ENCODE results near the gene NUP210. TPM values are rescaled to one million over a fixed set of nuclear protein-coding genes. Genes with fewer than 3 reads are reported as not detected.
A peak's percentile ranks its signal among the peaks of the same experiment; 100 is the strongest.

Gene NUP210
- total RNA-seq, 2 experiments from 2014 or later, result 153 to 161 TPM

DNA sequence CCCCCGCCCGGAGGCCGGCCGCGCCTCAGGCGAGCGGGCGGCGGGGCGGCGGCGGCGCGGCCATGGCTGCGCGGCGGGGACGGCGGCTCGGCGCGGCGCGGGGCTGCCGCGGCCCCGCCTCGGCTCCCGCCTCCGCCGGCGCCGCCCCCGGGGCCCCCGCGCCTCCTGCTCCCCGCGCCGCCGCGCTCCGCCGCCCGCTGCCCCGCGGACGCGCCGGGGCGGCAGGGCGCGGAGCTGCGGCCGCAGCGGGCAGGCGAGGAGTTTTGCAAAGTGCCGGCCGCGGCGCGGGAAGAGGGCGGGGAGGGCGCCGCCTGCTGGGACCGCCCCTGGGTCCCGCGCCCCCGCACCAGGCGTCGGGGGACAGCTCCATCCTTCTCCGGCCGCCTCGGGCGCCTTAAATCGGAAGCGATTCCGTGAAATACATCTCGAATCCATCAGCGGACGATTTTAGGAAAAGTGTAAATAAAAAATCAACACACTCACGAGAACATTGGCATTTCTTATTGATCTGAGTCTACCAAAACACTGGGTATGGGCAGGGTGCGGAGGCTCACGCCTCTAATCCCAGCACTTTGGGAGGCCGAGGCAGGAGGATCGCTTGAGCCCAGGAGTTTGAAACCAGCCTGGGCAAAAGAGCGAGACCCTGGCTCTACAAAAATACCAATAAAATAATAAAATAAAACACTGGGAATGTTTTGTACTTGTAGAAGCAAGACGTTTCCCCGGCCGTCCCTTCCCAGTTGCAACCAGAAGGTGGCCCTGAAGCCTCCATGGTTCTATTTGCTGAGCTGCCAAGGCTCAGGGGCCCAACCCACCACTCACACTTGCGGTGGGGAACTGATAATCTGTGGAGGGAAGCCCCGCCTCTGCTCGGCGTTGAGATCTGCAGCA is 136.9 kb downstream of the NUP210 start:
- ChIA-PET POLR2A (no interaction called here), CTCF (interaction anchor here (0.7 to 1.1 kb wide), 5 partner anchors 15 to 191 kb away, joined by 3 to 7 read pairs (median 3); no protein-coding TSS in a partner anchor)
- Mint-ChIP-seq H3K4me1 (peaks cover 11% of the 10 kb centered on the region), H3K27me3 (peaks cover 47% of the 10 kb centered on the region), H3K9me3 (peaks cover 17% of the 10 kb centered on the region), H3K4me3 (peak overlapping the region; percentile 48), H3K36me3 (ENCODE audit: low read depth) (peaks cover 13% of the 10 kb centered on the region), H3K27ac (no peak overlapping the region)
- DNase-seq, result no peak

- Mint-ChIP-seq H3K27ac (no peak overlapping the region), H3K36me3 (ENCODE audit: low read depth) (peaks cover 13% of the 10 kb centered on the region), H3K4me3 (no peak overlapping the region), H3K9me3 (peaks cover 17% of the 10 kb centered on the region), H3K4me1 (peaks cover 11% of the 10 kb centered on the region), H3K27me3 (peaks cover 51% of the 10 kb centered on the region)
- no peak for DNase-seq
- ChIA-PET CTCF (interaction anchor here (0.7 to 1.0 kb wide), 2 partner anchors 170 to 191 kb away, joined by 3 to 7 read pairs; no protein-coding TSS in a partner anchor), POLR2A (no interaction called here)
Measured at GRCh38 chr3:13282358-13282985, 137.7 kb downstream of the NUP210 start.

DNA sequence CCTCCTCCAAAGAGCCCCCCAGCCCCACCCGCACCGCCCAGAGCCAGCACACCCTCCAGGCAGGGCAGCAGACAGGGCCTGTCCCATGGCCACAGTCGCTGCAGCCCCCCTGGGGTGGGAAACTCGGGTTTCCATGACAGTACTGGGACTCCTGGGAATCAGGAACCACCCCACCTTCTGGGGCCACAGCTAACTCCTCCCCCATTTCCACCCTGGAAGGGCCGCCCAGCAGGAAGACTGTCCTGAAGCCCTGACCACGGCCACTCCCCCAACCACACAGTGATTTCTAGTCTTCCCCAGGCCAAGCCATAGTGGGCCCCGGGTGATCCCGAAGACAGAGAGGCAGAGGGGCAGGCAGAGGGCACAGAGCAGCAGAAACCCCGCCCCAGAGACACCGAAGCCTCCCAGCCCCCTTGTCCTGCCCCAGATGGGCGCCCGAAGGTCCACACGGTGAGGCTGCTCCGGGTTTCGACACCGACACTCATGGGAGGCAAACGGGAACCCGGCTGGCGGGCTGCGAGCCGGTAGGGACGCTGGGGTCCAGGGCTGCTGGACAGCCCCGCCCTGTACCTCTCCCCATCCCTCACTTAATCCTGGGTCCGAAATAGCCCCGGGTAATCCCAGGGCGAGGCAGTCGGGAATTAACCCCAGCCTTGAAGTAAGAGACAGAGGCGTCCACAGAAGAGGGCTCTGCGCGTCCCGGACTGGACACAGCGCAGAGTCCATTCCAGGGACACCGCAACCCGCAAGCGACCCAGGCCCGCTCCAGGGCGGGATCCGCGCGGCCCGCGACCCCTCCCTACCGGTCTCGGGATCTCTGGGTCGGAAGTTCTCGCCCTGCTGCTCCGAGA is 138.4 kb downstream of the NUP210 start:
- H3K4me1 Mint-ChIP-seq, result peaks cover 11% of the 10 kb centered on the region
- CTCF ChIA-PET, result no interaction called here
- H3K27me3 Mint-ChIP-seq, result peaks cover 48% of the 10 kb centered on the region
- peak overlapping the region; percentile 47 for H3K4me3 Mint-ChIP-seq
- no peak overlapping the region for H3K27ac Mint-ChIP-seq
- H3K36me3 Mint-ChIP-seq (ENCODE audit: low read depth), result peaks cover 13% of the 10 kb centered on the region
- H3K9me3 Mint-ChIP-seq, result peaks cover 13% of the 10 kb centered on the region
- no peak for DNase-seq
- POLR2A ChIA-PET, result no interaction called here

DNA sequence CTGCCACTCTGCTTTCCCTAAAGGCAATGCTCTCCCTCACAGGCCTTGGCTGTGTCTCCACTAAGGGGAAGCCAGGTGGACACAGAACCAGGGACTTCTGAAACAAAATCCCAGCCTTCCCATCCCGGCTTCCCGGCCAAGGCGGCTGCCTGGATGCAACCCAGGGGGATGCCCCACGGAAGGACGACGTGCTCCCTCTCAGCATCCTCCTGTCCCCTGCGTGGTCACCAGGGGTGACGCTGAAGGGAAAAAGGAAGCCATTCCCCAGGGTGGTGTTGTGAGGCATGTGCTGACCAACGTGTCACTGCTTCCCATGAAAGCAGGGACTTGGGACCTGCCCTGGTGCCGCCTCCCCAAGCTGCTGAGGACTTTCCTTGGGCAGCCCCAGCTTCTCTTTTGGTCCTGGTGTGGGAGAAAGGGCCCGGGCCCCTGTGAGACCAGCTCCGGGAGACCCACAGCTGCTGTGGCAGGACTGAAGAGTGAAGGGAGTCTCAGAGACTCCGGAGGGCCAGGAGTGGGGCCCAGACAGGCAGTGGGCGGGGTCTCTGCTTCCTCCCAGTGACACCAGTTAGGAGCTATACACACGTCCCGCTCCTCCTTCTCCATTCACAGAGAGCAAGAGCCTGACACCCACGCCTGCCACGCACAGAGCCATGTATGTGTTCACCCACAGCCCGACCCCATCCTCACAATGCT is 139.2 kb downstream of the NUP210 start:
- H3K4me1 Mint-ChIP-seq, result peaks cover 11% of the 10 kb centered on the region
- ChIA-PET POLR2A (no interaction called here), CTCF (no interaction called here)
- no peak overlapping the region for H3K4me3 Mint-ChIP-seq
- H3K36me3 Mint-ChIP-seq (ENCODE audit: low read depth), result peaks cover 13% of the 10 kb centered on the region
- DNase-seq, result no peak
- H3K27me3 Mint-ChIP-seq, result peaks cover 43% of the 10 kb centered on the region
- H3K9me3 Mint-ChIP-seq, result peaks cover 12% of the 10 kb centered on the region
- no peak overlapping the region for H3K27ac Mint-ChIP-seq

DNA sequence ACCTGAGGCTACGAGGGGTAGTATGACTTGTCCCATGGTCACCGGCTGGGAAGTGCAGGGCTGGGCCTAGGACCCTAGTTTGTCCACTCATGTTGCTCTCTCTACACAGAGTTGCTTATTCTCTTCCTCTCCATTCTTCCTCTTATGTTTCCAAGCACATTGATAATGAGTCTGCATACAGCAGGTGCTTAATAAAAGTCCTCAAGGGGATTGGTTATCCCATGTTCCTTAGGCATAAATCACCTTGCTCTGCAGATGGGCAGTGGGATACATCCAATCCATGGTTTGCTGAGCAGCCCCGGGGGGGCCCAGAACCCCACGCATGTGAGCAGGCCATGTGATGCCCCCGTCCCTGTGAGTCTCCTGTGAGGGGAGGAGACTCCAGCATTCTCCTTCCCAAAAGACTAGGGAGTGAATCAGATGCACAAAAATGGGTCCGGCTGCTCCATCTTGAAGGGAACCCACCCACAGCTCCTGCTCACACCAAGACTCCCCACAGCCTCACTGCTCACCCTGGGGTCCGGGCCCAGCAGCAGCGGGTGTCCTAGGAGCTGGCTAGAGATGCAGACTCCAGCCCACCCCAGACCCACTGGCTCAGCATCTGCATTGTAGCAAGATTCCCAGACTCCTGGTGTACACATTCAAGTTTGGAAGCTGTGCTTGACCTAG is 139.9 kb downstream of the NUP210 start:
- H3K4me1 Mint-ChIP-seq, result peaks cover 11% of the 10 kb centered on the region
- H3K9me3 Mint-ChIP-seq, result peaks cover 12% of the 10 kb centered on the region
- no peak overlapping the region for H3K27ac Mint-ChIP-seq
- peaks cover 13% of the 10 kb centered on the region for H3K36me3 Mint-ChIP-seq (ENCODE audit: low read depth)
- ChIA-PET CTCF (no interaction called here), POLR2A (no interaction called here)
- DNase-seq, result no peak
- peaks cover 43% of the 10 kb centered on the region for H3K27me3 Mint-ChIP-seq
- H3K4me3 Mint-ChIP-seq, result no peak overlapping the region

- ChIA-PET POLR2A (no interaction called here), CTCF (no interaction called here)
- peaks cover 10% of the 10 kb centered on the region for H3K36me3 Mint-ChIP-seq (ENCODE audit: low read depth)
Measured at GRCh38 chr3:13279532-13279910, 140.6 kb downstream of the NUP210 start.

GRCh38 chr3:13278783-13279531 is 141.2 kb downstream of the NUP210 start:
- Mint-ChIP-seq H3K9me3 (peaks cover 4% of the 10 kb centered on the region), H3K27ac (no peak overlapping the region), H3K4me3 (no peak overlapping the region), H3K36me3 (ENCODE audit: low read depth) (peaks cover 5% of the 10 kb centered on the region), H3K4me1 (peaks cover 11% of the 10 kb centered on the region), H3K27me3 (peaks cover 33% of the 10 kb centered on the region)
- CTCF ChIA-PET, result no interaction called here
- DNase-seq, result no peak
- POLR2A ChIA-PET, result no interaction called here

More at GRCh38 chr3:13279532-13279910, 140.6 kb downstream of the NUP210 start:
- H3K9me3 Mint-ChIP-seq, result peaks cover 10% of the 10 kb centered on the region
- H3K27me3 Mint-ChIP-seq, result peaks cover 37% of the 10 kb centered on the region
- H3K4me1 Mint-ChIP-seq, result peaks cover 11% of the 10 kb centered on the region
- no peak overlapping the region for H3K4me3 Mint-ChIP-seq
- DNase-seq, result no peak
- H3K27ac Mint-ChIP-seq, result no peak overlapping the region

- no peak for DNase-seq
- Mint-ChIP-seq H3K4me3 (no peak overlapping the region), H3K4me1 (peaks cover 5% of the 10 kb centered on the region), H3K9me3 (no peaks in the 10 kb centered on the region), H3K36me3 (ENCODE audit: low read depth) (no peaks in the 10 kb centered on the region), H3K27me3 (peaks cover 30% of the 10 kb centered on the region), H3K27ac (no peak overlapping the region)
- ChIA-PET CTCF (no interaction called here), POLR2A (no interaction called here)
Measured at GRCh38 chr3:13277860-13278531, 142.1 kb downstream of the NUP210 start.

- DNase-seq, result no peak
- H3K9me3 Mint-ChIP-seq, result no peaks in the 10 kb centered on the region
- POLR2A ChIA-PET, result no interaction called here
- H3K36me3 Mint-ChIP-seq (ENCODE audit: low read depth), result no peaks in the 10 kb centered on the region
- peaks cover 34% of the 10 kb centered on the region for H3K27me3 Mint-ChIP-seq
- H3K27ac Mint-ChIP-seq, result no peak overlapping the region
- H3K4me3 Mint-ChIP-seq, result no peak overlapping the region
- H3K4me1 Mint-ChIP-seq, result peaks cover 5% of the 10 kb centered on the region
- CTCF ChIA-PET, result no interaction called here
Measured at GRCh38 chr3:13277196-13277813, 142.8 kb downstream of the NUP210 start.

DNA sequence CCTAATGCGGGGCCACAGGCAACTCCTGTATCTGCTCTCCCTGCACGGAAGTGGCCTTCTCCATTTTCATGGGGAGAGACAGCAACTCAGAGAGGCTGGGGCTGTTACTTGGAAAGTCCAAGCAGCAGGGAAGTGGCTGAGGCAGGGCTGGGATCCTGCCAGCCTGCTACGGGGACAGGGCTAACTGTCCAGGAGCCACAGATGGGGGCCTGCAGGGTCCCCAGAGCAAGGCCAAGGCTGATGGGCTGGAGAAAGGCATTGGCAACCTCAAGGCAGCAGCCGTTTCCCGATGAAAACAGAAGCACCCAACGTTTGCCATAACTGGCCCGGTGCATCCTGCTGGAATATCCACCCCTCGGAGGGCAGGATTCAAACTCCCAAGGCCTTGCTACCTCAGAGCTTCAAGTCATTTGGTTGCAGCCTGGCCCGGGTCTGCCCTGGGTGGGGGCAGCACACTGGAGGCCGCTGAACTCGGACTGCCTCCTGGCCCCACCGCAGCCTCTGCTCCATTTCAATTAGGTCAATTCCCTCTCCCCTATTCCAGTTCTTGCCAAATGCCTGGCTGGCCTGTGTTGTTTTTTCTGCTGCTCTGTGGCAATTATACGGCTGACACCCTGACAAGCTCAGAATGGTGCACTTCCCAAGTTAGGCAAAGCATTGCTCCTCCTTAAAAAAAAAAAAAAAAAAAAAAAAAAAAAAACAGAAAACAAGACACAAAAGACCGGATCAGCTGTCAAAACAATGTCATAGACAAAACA is 143.5 kb downstream of the NUP210 start:
- no peaks in the 10 kb centered on the region for H3K9me3 Mint-ChIP-seq
- ChIA-PET CTCF (no interaction called here), POLR2A (no interaction called here)
- no peak for DNase-seq
- H3K27me3 Mint-ChIP-seq, result peaks cover 37% of the 10 kb centered on the region
- peaks cover 4% of the 10 kb centered on the region for H3K4me1 Mint-ChIP-seq
- no peaks in the 10 kb centered on the region for H3K36me3 Mint-ChIP-seq (ENCODE audit: low read depth)
- H3K4me3 Mint-ChIP-seq, result no peak overlapping the region
- no peak overlapping the region for H3K27ac Mint-ChIP-seq
